ENCODE data around the gene UTY.
"Not testable (repeated sequence)": the region's sequence is repeated elsewhere in the genome, so short reads cannot be mapped to it uniquely, and the experiment has no call there.

UTY gene

GRCh38 chrY:13296176-13296890 lies 183.5 kb downstream of the UTY start:
- H3K27me3 Mint-ChIP-seq: no peaks in the 10 kb centered on the region
- H3K9me3 Mint-ChIP-seq: no peaks in the 10 kb centered on the region
- H3K4me3 Mint-ChIP-seq: no peak overlapping the region
- no peak overlapping the region for H3K27ac Mint-ChIP-seq
- H3K36me3 Mint-ChIP-seq (ENCODE audit: low read depth): peaks cover 43% of the 10 kb centered on the region
- peaks cover 6% of the 10 kb centered on the region for H3K4me1 Mint-ChIP-seq (ENCODE audit: low read depth)

- H3K36me3 Mint-ChIP-seq (ENCODE audit: low read depth): peaks cover 53% of the 10 kb centered on the region
- peaks cover 6% of the 10 kb centered on the region for H3K4me1 Mint-ChIP-seq (ENCODE audit: low read depth)
- no peak overlapping the region for H3K4me3 Mint-ChIP-seq
- no peak overlapping the region for H3K27ac Mint-ChIP-seq
- H3K27me3 Mint-ChIP-seq: no peaks in the 10 kb centered on the region
- no peaks in the 10 kb centered on the region for H3K9me3 Mint-ChIP-seq
Observed at GRCh38 chrY:13295026-13295425, 184.8 kb downstream of the UTY start.

- H3K9me3 Mint-ChIP-seq: no peaks in the 10 kb centered on the region
- no peaks in the 10 kb centered on the region for H3K4me1 Mint-ChIP-seq (ENCODE audit: low read depth)
- peaks cover 61% of the 10 kb centered on the region for H3K36me3 Mint-ChIP-seq (ENCODE audit: low read depth)
- no peak overlapping the region for H3K4me3 Mint-ChIP-seq
- H3K27me3 Mint-ChIP-seq: no peaks in the 10 kb centered on the region
- H3K27ac Mint-ChIP-seq: peak overlapping the region; percentile 57
Observed at GRCh38 chrY:13291199-13291598, 188.6 kb downstream of the UTY start.

- H3K9me3 Mint-ChIP-seq; H3K4me1 Mint-ChIP-seq (ENCODE audit: low read depth); H3K4me3 Mint-ChIP-seq; H3K27me3 Mint-ChIP-seq; H3K27ac Mint-ChIP-seq: not testable (repeated sequence)
- H3K36me3 Mint-ChIP-seq (ENCODE audit: low read depth): peaks cover 49% of the 10 kb centered on the region
Observed at GRCh38 chrY:13282151-13283054, 197.4 kb downstream of the UTY start.

GRCh38 chrY:13279561-13279960 lies 200.3 kb downstream of the UTY start:
- H3K4me3 Mint-ChIP-seq: no peak overlapping the region
- H3K4me1 Mint-ChIP-seq (ENCODE audit: low read depth): no peaks in the 10 kb centered on the region
- H3K36me3 Mint-ChIP-seq (ENCODE audit: low read depth): peaks cover 49% of the 10 kb centered on the region
- no peaks in the 10 kb centered on the region for H3K9me3 Mint-ChIP-seq
- no peaks in the 10 kb centered on the region for H3K27me3 Mint-ChIP-seq
- H3K27ac Mint-ChIP-seq: no peak overlapping the region

GRCh38 chrY:13271706-13272105 lies 208.1 kb downstream of the UTY start:
- Mint-ChIP-seq H3K27ac (no peak overlapping the region), H3K4me1 (ENCODE audit: low read depth) (peaks cover 8% of the 10 kb centered on the region), H3K27me3 (no peaks in the 10 kb centered on the region), H3K36me3 (ENCODE audit: low read depth) (peaks cover 55% of the 10 kb centered on the region), H3K9me3 (peaks cover 7% of the 10 kb centered on the region), H3K4me3 (no peak overlapping the region)

- H3K4me3 Mint-ChIP-seq; H3K4me1 Mint-ChIP-seq (ENCODE audit: low read depth); H3K27me3 Mint-ChIP-seq; H3K27ac Mint-ChIP-seq; H3K9me3 Mint-ChIP-seq: not testable (repeated sequence)
- H3K36me3 Mint-ChIP-seq (ENCODE audit: low read depth): peaks cover 49% of the 10 kb centered on the region
Observed at GRCh38 chrY:13253941-13254440, 225.8 kb downstream of the UTY start.

GRCh38 chrY:13250421-13250820 lies 229.4 kb downstream of the UTY start:
- Mint-ChIP-seq H3K4me3 (no peak overlapping the region), H3K4me1 (ENCODE audit: low read depth) (no peaks in the 10 kb centered on the region), H3K27me3 (no peaks in the 10 kb centered on the region), H3K27ac (no peak overlapping the region), H3K9me3 (no peaks in the 10 kb centered on the region), H3K36me3 (ENCODE audit: low read depth) (peaks cover 33% of the 10 kb centered on the region)

GRCh38 chrY:13243716-13244115 lies 236.1 kb downstream of the UTY start:
- Mint-ChIP-seq H3K27ac (no peak overlapping the region), H3K9me3 (peaks cover 3% of the 10 kb centered on the region), H3K4me3 (no peak overlapping the region), H3K4me1 (ENCODE audit: low read depth) (peaks cover 3% of the 10 kb centered on the region), H3K27me3 (no peaks in the 10 kb centered on the region), H3K36me3 (ENCODE audit: low read depth) (peaks cover 47% of the 10 kb centered on the region)

- Mint-ChIP-seq H3K27ac (no peak overlapping the region), H3K27me3 (no peaks in the 10 kb centered on the region), H3K4me3 (no peak overlapping the region), H3K9me3 (peaks cover 18% of the 10 kb centered on the region), H3K36me3 (ENCODE audit: low read depth) (peaks cover 34% of the 10 kb centered on the region), H3K4me1 (ENCODE audit: low read depth) (no peaks in the 10 kb centered on the region)
Observed at GRCh38 chrY:13233901-13234300, 245.9 kb downstream of the UTY start.

GRCh38 chrY:13233118-13233517 lies 246.7 kb downstream of the UTY start:
- H3K27ac Mint-ChIP-seq: no peak overlapping the region

GRCh38 chrY:13227354-13227953 lies 252.4 kb downstream of the UTY start:
- no peak overlapping the region for H3K4me3 Mint-ChIP-seq
- H3K4me1 Mint-ChIP-seq (ENCODE audit: low read depth): no peaks in the 10 kb centered on the region
- no peaks in the 10 kb centered on the region for H3K27me3 Mint-ChIP-seq

More at GRCh38 chrY:13233118-13233517, 246.7 kb downstream of the UTY start:
- H3K9me3 Mint-ChIP-seq: peaks cover 14% of the 10 kb centered on the region
- no peaks in the 10 kb centered on the region for H3K27me3 Mint-ChIP-seq
- no peak overlapping the region for H3K4me3 Mint-ChIP-seq
- no peaks in the 10 kb centered on the region for H3K4me1 Mint-ChIP-seq (ENCODE audit: low read depth)
- H3K36me3 Mint-ChIP-seq (ENCODE audit: low read depth): peaks cover 27% of the 10 kb centered on the region

GRCh38 chrY:13210961-13211646 lies 268.7 kb downstream of the UTY start:
- H3K27me3 Mint-ChIP-seq: no peaks in the 10 kb centered on the region
- no peak overlapping the region for H3K4me3 Mint-ChIP-seq
- H3K27ac Mint-ChIP-seq: no peak overlapping the region
- H3K4me1 Mint-ChIP-seq (ENCODE audit: low read depth): no peaks in the 10 kb centered on the region
- no peaks in the 10 kb centered on the region for H3K36me3 Mint-ChIP-seq (ENCODE audit: low read depth)
- H3K9me3 Mint-ChIP-seq: no peaks in the 10 kb centered on the region

More at GRCh38 chrY:13227354-13227953, 252.4 kb downstream of the UTY start:
- H3K27ac Mint-ChIP-seq: no peak overlapping the region
- no peaks in the 10 kb centered on the region for H3K36me3 Mint-ChIP-seq (ENCODE audit: low read depth)
- H3K9me3 Mint-ChIP-seq: peaks cover 14% of the 10 kb centered on the region

GRCh38 chrY:13205214-13205613 lies 274.6 kb downstream of the UTY start:
- Mint-ChIP-seq H3K36me3 (ENCODE audit: low read depth) (no peaks in the 10 kb centered on the region), H3K9me3 (no peaks in the 10 kb centered on the region), H3K27me3 (no peaks in the 10 kb centered on the region), H3K4me1 (ENCODE audit: low read depth) (no peaks in the 10 kb centered on the region), H3K27ac (no peak overlapping the region), H3K4me3 (no peak overlapping the region)

Measured in stimulated activated naive CD8-positive, alpha-beta T cell treated with anti-CD3 and anti-CD28 coated beads, Interleukin-15, Interleukin-2, amounts not matched to agents 100 ng/mL and 50 ng/mL, for 24 hours (primary cell).